BLaER1 treated with 17β-estradiol and CSF1 and Interleukin-3, amounts not matched to agents 10 nM and 100 nM (cell line): Measurements from ENCODE around the gene TFDP2.

Experiments
- H3K27ac ChIP-seq, 11 experiments: shearing (Covaris generic); formaldehyde crosslinking; 2 replicates each; pipeline ENCODE4 v1.8.1; 2022
- H3K27me3 ChIP-seq, 11 experiments: shearing (Covaris generic); formaldehyde crosslinking; 2 replicates each; pipeline ENCODE4 v1.8.1; 2022
- H3K36me3 ChIP-seq, 11 experiments: shearing (Covaris generic); formaldehyde crosslinking; 2 replicates each; pipeline ENCODE4 v1.8.1; 2022
- H3K4me1 ChIP-seq, 10 experiments: shearing (Covaris generic); formaldehyde crosslinking; 2 replicates each; pipeline ENCODE4 v1.8.1; 2022
- H3K4me2 ChIP-seq, 11 experiments: shearing (Covaris generic); formaldehyde crosslinking; 2 replicates each; pipeline ENCODE4 v1.8.1; 2022
- H3K4me3 ChIP-seq, 10 experiments: shearing (Covaris generic); formaldehyde crosslinking; 2 replicates each; pipeline ENCODE4 v1.8.1; 2022
- H3K9ac ChIP-seq, 11 experiments: shearing (Covaris generic); formaldehyde crosslinking; 2 replicates each; pipeline ENCODE4 v1.8.1; 2022
- H3K9me3 ChIP-seq, 11 experiments: shearing (Covaris generic); formaldehyde crosslinking; replicated peaks in 1 of 11; 2 replicates each; pipeline ENCODE4 v1.8.1; 2022
- H4K20me1 ChIP-seq, 11 experiments: shearing (Covaris generic); formaldehyde crosslinking; 2 replicates each; pipeline ENCODE4 v1.8.1; 2022
- Cebpa-rat ChIP-seq, 11 experiments: shearing (Covaris generic); IDR thresholded peaks; 2 replicates each; pipeline ENCODE4 v1.8.1; 2022

The TFDP2 gene

GRCh38 chr3:141972399-141972798 lies 176.9 kb downstream of the TFDP2 start:
- Histone ChIP-seq H3K4me2 (no peak overlapping the region), H4K20me1 (no peaks in the 10 kb centered on the region), H3K27ac (no peak overlapping the region), H3K36me3 (peaks cover 0 to 67% (median 41%) of the 10 kb centered on the region in 11 experiments; a peak in 18 of 22 replicates), H3K4me3 (no peak overlapping the region), H3K27me3 (no peaks in the 10 kb centered on the region), H3K9me3 (no peaks in the 10 kb centered on the region), H3K4me1 (no peaks in the 10 kb centered on the region), H3K9ac (no peak overlapping the region)
- no peak for TF ChIP-seq Cebpa-rat (IDR thresholded peaks at IDR 0.05)

- Histone ChIP-seq H3K36me3 (peaks cover 0 to 69% (median 41%) of the 10 kb centered on the region in 11 experiments; a peak in 18 of 22 replicates), H3K27me3 (no peaks in the 10 kb centered on the region), H3K4me1 (no peaks in the 10 kb centered on the region), H3K4me2 (no peak overlapping the region), H3K4me3 (no peak overlapping the region), H4K20me1 (no peaks in the 10 kb centered on the region), H3K9ac (no peak overlapping the region), H3K27ac (no peak overlapping the region), H3K9me3 (no peaks in the 10 kb centered on the region)
- no peak for TF ChIP-seq Cebpa-rat (IDR thresholded peaks at IDR 0.05)
These were observed 177.8 kb downstream of the TFDP2 start for GRCh38 chr3:141971571-141971970.

GRCh38 chr3:141969711-141970110 lies 179.6 kb downstream of the TFDP2 start:
- Histone ChIP-seq H3K4me3 (no peak overlapping the region), H3K9ac (no peak overlapping the region), H3K27me3 (no peaks in the 10 kb centered on the region), H3K36me3 (peaks cover 0 to 58% (median 32%) of the 10 kb centered on the region in 11 experiments; a peak in 18 of 22 replicates), H3K27ac (no peak overlapping the region), H3K4me1 (no peaks in the 10 kb centered on the region), H3K4me2 (no peak overlapping the region), H4K20me1 (no peaks in the 10 kb centered on the region), H3K9me3 (no peaks in the 10 kb centered on the region)
- TF ChIP-seq Cebpa-rat (IDR thresholded peaks at IDR 0.05), result no peak

GRCh38 chr3:141965471-141965870 lies 183.9 kb downstream of the TFDP2 start:
- Histone ChIP-seq H3K4me3 (no peak overlapping the region), H3K9me3 (no peaks in the 10 kb centered on the region), H3K4me2 (no peak overlapping the region), H4K20me1 (no peaks in the 10 kb centered on the region), H3K36me3 (peaks cover 9 to 73% (median 44%) of the 10 kb centered on the region in 11 experiments; a peak in 20 of 22 replicates), H3K27me3 (no peaks in the 10 kb centered on the region), H3K27ac (no peak overlapping the region), H3K9ac (no peak overlapping the region), H3K4me1 (no peaks in the 10 kb centered on the region)
- TF ChIP-seq Cebpa-rat (IDR thresholded peaks at IDR 0.05), result no peak

- H3K36me3 ChIP-seq, result peaks cover 9 to 81% (median 45%) of the 10 kb centered on the region in 11 experiments; a peak in 21 of 22 replicates
- H3K9me3 ChIP-seq, result no peaks in the 10 kb centered on the region
- H4K20me1 ChIP-seq, result no peaks in the 10 kb centered on the region
- no peak for TF ChIP-seq Cebpa-rat (IDR thresholded peaks at IDR 0.05)
- H3K4me1 ChIP-seq, result no peaks in the 10 kb centered on the region
- H3K27me3 ChIP-seq, result no peaks in the 10 kb centered on the region
- H3K27ac ChIP-seq, result no peak overlapping the region
- no peak overlapping the region for H3K4me2 ChIP-seq
- H3K9ac ChIP-seq, result no peak overlapping the region
- H3K4me3 ChIP-seq, result no peak overlapping the region
These were observed 186.0 kb downstream of the TFDP2 start for GRCh38 chr3:141963301-141963700.

GRCh38 chr3:141960731-141961130 lies 188.6 kb downstream of the TFDP2 start:
- H3K9me3 ChIP-seq, result no peaks in the 10 kb centered on the region
- H3K4me2 ChIP-seq, result no peak overlapping the region
- H3K27me3 ChIP-seq, result no peaks in the 10 kb centered on the region
- no peak overlapping the region for H3K4me3 ChIP-seq
- peaks cover 9 to 80% (median 49%) of the 10 kb centered on the region in 11 experiments; a peak in 21 of 22 replicates for H3K36me3 ChIP-seq
- H3K9ac ChIP-seq, result no peak overlapping the region
- H4K20me1 ChIP-seq, result no peaks in the 10 kb centered on the region
- H3K4me1 ChIP-seq, result peaks cover 0 to 2% (median under 1%) of the 10 kb centered on the region in 10 experiments; a peak in 5 of 20 replicates
- no peak overlapping the region for H3K27ac ChIP-seq
- no peak for TF ChIP-seq Cebpa-rat (IDR thresholded peaks at IDR 0.05)

- peaks cover 9 to 79% (median 49%) of the 10 kb centered on the region in 11 experiments; a peak in 21 of 22 replicates for H3K36me3 ChIP-seq
- TF ChIP-seq Cebpa-rat (IDR thresholded peaks at IDR 0.05), result no peak
- H3K27me3 ChIP-seq, result no peaks in the 10 kb centered on the region
- no peak overlapping the region for H3K4me3 ChIP-seq
- H3K4me1 ChIP-seq, result peaks cover 0 to 10% (median 7%) of the 10 kb centered on the region in 10 experiments; a peak in 9 of 20 replicates
- no peak overlapping the region for H3K27ac ChIP-seq
- no peak overlapping the region for H3K9ac ChIP-seq
- no peak overlapping the region for H3K4me2 ChIP-seq
- H3K9me3 ChIP-seq, result no peaks in the 10 kb centered on the region
- no peaks in the 10 kb centered on the region for H4K20me1 ChIP-seq
These were observed 189.5 kb downstream of the TFDP2 start for GRCh38 chr3:141959589-141960554.

GRCh38 chr3:141955175-141955574 lies 194.2 kb downstream of the TFDP2 start:
- Histone ChIP-seq H3K9me3 (no peaks in the 10 kb centered on the region), H3K4me3 (no peak overlapping the region), H3K9ac (no peak overlapping the region), H3K4me2 (peak overlapping the region in 6 of 11 experiments; percentile 2 to 37 (median 14); a peak in 4 of 22 replicates), H3K36me3 (peaks cover 0 to 61% (median 49%) of the 10 kb centered on the region in 11 experiments; a peak in 19 of 22 replicates), H3K27ac (0 out of 22 replicates have a peak overlapping the region, but pooled peaks of 1 of the 11 experiments have one; percentile 32), H4K20me1 (no peaks in the 10 kb centered on the region), H3K4me1 (peaks cover 9 to 23% (median 19%) of the 10 kb centered on the region in 10 experiments), H3K27me3 (no peaks in the 10 kb centered on the region)
- no peak for TF ChIP-seq Cebpa-rat (IDR thresholded peaks at IDR 0.05)

GRCh38 chr3:141952611-141953010 lies 196.7 kb downstream of the TFDP2 start:
- Histone ChIP-seq H3K27ac (no peak overlapping the region), H3K9ac (no peak overlapping the region), H4K20me1 (no peaks in the 10 kb centered on the region), H3K4me1 (peaks cover 9 to 26% (median 20%) of the 10 kb centered on the region in 10 experiments), H3K9me3 (peaks cover 0 to 8% (median 0%) of the 10 kb centered on the region in 11 experiments; a peak in 3 of 22 replicates), H3K4me2 (no peak overlapping the region), H3K4me3 (no peak overlapping the region), H3K36me3 (peaks cover 0 to 49% (median 30%) of the 10 kb centered on the region in 11 experiments; a peak in 18 of 22 replicates), H3K27me3 (no peaks in the 10 kb centered on the region)
- TF ChIP-seq Cebpa-rat (IDR thresholded peaks at IDR 0.05), result no peak
